GM18502 (cell line): ENCODE measurements around the gene OIP5.
"Not testable (repeated sequence)": the region's sequence is repeated elsewhere in the genome, so short reads cannot be mapped to it uniquely, and the experiment has no call there.

Source experiments
- ATAC-seq: cut with Tn5 transposase; IDR thresholded peaks from one replicate; pipeline ENCODE4 v1.9.1; 2021; ENCODE audit warnings: mild to moderate bottlenecking; ENCODE audit not compliant: unreplicated experiment, poor library complexity

The OIP5 gene

DNA sequence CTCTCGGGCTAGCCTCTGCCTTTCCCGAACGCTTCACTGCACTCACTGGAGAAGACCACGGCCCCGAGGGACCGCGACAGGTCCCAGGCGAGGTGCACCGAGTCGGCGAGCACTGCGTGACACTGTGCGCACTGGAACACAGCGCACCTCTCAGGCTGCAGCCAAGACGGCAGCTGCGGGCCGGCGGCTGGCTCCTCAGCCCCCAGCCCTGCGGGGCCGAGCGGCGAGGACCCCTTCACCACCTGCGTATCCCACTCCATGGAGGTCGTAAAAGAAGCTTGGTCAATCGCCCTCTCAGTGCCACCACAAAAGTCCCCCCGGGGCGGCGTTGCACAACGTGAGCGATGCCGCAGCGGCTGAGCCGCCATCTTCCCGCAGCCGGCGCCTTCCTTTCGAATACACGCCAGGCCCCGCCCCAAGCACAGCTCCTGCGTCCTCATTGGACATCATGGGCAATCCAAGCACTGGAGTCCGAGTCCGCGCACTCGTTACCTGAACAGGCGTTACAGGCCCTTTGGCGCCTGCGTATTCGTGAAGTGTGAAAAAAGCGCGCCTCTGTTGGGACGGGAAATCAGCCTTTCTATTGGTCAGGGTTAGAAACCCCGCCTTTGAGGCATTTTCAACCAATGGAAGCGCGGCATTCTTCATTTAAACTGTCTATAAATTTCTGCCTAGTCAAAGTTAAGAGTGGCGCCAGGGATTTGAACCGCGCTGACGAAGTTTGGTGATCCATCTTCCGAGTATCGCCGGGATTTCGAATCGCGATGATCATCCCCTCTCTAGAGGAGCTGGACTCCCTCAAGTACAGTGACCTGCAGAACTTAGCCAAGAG, at the start of gene OIP5, which contains the start of gene NUSAP1:
TSS of gene OIP5 (minus strand) at position 398 of the 832 bp plus-strand sequence. CDS start at position 368, 30 bp downstream.
TSS of gene NUSAP1 (plus strand) at position 688 of the 832 bp plus-strand sequence. CDS start at position 765, 77 bp downstream.
- peak; percentile 93 for ATAC-seq

DNA sequence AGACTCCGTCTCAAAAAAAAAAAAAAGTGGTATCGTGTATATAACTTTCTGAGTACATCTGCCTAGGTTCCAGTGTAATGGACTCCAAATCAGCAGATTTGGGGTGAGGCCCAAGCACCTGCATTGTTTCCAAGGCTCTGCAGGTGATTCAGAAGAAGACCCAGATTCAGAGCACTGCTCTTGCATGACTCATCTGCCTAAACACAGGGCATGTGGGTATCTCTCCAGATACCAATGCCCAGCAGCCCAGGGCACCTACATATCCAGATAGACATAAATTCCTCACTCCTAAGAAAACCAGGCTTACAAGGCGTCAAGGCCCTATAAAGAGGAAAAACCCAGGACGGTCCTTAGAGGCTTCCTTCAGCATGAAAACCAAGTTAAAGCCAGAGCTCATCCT, 45.6 kb upstream of the OIP5 start:
- no peak for ATAC-seq

DNA sequence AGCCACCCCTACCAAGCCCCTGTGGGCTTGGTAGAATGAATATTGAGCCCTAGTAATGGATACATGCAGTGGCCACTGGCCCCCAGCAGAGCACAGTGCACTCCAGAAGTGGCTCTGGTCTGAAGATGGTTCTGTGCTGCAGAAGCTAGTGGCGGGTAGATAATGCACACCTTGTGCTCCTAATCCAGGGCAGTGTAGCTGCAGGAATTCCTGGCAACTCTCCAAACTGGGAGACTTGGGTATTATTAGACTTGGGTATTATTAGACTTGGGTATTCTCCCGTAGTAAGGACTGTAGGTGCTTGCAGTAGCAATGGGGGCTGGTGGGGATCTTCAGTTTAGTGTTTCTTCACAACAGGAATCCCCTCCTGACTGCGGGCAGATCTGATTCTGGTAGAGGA, 35.0 kb upstream of the OIP5 start:
- no peak for ATAC-seq

DNA sequence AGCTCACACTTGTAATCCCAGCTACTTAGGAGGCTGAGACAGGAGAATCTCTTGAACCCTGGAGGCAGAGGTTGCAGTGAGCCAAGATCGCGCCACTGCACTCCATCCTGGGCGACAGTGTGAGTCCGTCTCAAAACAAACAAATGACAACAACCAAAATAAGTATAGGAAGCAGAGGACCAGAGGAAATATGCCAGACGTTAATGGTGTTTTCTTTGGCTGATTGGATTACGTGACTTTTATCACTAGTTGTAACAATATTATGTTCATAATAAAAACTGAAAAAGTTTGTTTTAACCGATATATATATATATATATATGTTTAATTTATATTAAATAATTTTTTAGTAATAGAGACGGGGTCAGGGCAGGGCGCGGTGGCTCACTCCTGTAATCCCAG, 22.0 kb upstream of the OIP5 start:
- no peak for ATAC-seq

DNA sequence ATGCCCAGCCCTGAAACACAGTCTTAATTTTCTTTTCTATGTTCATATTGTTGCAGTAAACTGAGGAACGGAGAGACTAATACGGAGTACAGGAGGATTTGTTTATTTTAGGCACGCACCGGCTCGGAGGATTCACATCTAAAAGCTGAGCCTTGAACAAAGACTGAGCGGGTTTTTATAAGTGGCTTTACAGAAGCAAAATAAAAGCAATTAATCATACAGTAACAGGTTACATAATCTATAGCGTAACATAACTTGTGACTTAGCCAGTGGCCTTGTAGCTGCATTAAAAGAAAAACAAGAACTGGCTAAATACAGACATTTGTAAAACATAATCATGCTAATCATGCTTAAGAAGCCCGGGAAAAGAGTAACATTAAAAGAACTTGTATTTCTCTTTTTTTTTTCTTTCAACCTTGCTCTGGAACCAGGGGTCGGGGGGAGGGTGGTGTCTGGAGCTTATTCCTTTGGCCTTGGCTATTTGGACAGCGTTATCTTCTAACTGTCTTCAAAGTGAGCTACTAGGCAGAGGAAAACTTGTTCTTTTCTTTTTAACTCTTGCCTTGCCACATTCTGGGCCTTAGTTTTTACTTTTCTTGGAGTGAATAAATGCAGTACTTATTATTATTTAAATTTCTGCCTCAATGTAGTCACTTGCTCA, 17.8 kb upstream of the OIP5 start:
- ATAC-seq, result no peak

DNA sequence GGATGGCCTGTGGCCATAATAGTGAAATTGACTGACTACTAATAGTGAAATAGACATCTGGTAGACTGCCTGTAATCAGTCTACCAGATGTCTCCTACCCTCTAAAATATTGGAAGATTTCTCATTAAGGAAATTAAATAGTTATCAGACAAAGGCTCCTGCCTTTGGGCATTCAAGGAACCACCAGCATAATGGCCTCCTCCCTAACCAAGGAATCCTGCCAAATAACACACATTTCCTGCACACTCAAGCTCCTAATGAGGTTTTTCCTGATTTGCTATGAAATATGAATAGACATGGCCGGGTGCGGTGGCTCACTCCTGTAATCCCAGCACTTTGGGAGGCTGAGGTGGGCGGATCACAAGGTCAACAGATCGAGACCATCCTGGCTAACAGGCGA, 14.8 kb upstream of the OIP5 start:
- no peak for ATAC-seq

DNA sequence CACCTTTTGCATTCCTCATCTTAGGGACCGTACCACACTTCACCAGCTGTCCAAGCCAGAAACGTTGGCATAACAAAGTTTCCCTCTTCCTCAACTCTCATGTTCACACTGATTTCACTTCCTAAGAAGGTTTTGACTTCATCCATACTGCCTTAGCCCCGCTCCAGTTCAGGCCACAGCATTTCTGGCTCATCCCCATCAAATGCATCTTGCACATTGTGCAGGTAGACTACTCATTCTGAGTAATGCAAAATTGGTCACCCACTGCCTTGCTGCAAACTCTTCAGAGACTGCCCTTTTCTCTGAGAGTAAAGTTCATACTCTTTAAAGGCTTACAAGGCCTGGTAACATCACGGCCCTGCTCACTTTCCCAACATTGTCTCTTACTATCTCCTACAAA, 9.1 kb upstream of the OIP5 start:
- no peak for ATAC-seq

DNA sequence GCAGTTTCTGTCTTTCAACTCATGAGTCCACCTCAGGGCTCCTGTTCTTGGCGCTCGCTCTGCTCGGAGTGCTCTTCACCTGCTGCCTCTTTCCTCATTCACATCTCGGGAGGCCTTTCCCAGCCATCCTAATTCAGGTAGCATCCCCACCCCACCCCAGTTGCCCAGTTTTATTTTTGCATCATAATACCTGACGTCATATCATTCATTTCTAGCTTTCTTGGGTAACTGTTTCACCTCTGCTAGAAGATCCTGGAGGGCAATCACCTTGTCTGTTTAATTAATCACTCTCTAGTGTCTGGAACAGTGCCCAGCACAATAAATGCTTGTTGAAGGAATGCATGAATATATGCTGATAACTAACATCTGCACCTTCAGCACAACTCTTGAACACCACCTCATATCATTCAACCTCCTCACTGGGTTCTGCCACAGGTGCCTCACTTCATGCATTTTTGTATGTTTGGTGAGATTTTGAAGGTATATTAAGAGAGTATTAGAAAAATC, 7.9 kb upstream of the OIP5 start:
- no peak for ATAC-seq

DNA sequence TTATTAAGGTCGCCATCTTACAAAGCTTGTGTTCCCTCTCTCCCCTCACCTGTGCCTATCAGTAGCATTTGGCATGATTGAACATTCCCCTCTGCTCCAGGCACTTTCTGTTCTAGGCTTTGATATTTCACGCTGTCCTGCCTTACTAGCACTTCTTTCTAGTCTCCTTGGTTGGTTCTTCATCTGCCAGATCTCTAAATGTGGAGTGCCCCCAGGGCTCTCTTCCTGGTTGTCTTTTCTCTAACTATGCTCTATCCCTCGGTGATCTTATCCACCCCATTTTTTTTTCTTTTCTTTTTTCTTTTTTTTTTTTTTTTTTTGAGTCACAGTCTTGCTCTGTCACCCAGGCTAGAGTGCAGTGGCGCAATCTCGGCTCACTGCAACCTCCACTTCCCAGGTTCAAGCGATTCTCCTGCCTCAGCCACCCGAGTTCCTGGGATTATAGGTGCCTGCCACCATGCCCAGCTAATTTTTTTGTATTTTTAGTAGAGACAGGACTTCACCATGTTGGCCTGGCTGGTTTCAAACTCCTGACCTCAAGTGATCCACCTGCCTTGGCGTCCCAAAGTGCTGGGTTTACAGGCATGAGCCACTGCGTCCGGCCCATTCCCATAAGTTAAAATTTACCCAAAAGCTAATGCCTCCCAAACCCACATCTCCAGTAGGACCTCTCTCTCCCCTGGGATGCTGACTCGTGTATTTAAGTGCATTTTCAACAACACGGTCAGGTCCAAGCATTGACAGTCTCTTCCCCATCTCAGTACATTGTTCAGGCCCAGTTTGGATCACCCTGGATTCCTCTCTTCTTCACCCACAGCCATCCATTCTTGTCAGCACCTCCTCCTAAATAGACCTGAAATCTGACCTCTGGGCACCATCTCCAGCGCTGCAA, 5.5 kb upstream of the OIP5 start:
- no peak for ATAC-seq

DNA sequence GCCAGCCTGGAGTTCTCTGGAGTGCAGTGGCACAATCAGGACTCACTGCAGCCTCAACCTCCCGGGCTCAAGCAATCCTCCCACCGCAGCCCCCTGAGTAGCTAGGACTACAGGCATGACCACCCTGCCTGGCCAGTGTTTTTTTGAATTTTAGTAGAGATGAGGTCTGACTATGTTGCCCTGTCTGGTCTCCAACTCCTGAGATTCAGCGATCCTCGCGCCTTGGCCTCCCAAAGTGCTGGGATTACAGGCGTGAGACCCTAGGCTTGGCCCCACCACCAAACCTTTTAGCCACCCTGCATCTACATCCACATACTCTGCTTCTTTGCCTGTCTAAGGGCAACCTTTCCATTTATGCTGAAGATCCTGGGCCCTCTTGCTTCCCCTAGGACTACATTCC, 4.7 kb upstream of the OIP5 start:
- no peak for ATAC-seq

DNA sequence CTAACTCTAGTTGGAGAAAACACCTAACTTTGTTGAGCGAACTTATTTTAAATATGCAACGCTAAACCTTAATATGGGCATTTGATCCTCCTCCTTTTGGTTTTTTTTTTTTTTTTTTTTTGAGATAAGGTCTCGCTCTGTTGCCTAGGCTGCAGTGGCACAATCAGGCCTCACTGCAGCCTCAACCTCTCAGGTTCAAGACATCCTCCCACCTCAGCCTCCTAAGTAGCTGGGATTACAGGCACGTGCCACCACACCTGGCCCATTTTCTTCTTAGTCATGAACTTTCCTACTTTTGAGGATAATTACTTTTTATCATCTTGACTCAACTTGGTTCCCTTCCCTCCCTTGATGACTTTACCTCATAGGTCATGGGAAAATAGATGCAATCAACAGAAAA, 4.2 kb upstream of the OIP5 start:
- ATAC-seq, result no peak

DNA sequence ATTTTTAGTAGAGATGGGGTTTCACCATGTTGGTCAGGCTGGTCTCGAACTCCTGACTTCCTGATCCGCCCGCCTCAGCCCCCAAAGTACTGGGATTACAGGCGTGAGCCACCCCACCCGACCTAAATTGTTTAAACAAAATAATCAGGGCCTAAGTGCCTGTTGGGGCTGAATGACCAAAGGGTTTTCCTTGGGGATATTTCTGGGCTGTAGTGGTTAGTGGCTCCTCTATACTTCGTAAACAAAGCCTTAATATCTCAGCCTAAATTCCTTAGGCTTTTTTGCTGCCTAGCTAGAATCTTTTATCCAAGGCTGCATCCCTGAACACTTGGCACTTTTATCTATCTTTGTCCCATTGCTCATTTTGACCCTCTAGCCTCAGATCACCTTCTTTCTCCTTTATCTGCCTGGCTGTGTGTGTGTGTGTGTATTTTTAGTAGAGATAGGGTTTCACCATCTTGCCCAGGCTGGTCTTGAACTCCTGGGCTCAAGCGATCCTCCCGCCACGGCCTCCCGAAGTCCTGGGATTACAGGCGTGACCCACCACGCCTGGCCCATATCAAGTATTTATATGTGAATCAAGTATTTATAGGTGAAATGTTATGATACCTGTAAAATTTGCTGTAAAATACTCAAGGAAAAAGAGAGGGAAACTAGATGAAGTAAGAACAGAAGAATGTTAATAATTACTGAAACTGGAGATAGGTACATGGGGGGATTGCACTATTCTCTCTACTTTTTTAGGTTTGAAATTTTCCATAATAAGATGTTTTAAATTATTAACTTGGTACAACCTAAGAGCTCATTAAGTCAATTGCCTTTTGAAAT, 2.1 kb upstream of the OIP5 start:
- ATAC-seq, result no peak

DNA sequence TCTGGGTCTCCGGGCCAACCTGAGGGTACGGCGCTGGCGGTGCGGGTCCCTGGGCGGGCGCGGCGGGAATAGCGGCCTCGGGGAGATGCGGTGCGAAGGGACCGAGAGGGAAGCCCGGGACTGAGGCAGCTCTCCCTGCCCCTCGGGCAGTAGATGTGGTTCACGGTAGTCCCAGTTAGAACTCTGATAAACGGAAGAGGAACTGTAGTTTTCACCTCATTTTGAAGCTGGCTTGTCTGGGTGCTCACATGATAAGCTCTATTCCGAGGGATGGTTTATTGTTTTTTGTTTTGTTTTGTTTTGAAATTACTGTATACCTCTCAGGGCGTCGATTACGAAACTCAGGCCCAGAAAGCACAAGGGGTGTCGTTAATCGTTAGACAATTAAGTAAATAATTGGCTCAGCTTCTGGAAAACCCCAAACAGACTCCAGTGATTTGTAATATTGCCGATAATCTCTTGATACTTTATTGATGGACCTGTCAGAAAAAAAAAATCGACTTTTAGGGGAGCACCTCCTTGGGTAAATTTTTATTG, 703 bp upstream of the OIP5 start:
- no peak for ATAC-seq

DNA sequence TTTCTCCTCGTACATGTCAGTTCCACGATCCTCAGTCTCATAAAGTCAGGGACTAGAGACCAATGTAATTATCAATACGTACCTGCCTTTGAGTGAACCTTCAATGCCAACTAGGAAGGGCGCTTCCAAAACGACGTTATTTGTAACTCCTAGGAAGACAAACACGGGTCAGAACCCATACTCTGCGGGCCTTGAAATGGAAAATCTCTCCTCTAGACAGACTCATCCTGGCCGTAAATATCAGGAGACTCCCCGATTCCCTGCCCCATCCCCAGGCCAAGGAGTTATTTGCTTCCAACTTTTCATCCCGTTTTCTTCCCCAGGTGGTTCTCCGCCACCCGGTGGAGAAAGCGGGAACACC, 578 bp downstream of the OIP5 start:
- ATAC-seq, result no peak

DNA sequence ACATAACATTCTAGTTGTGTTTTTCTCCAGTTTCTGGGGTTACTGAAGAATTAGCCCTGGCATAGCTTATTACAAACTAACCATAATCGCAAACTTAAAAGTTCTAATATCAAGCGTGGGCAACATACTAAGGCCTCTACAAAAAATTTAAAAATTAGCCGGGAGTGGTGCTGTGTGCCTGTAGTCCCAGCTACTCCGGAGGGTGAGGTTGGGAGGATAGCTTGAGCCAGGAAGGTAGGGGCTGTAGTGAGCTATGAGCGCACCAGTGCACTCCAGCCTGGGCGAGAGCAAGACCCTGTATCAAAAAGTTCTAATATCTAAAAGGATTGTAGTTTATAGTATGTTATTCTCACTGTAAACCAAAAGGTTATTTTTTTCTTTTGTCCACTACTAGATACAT, 1.1 kb downstream of the OIP5 start:
- no peak for ATAC-seq

DNA sequence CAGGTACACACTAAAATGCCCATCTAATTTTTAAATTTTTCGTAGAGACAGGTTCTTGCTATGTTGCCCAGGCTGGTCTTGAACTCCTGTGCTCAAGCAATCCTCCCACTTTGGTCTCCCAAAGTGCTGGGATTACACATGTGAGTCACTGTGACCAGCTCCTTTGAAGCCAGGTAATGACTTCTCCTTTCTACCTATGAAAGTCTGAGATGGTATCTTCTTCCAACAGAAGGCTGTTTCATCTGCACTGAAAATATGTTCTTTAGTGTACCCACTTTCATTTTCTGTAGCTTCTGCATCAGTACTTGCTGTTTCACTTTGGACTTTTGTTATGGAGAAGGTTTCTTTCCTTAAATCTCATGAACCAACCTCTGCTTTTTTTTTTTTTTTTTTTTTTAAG, 8.8 kb downstream of the OIP5 start:
- no peak for ATAC-seq

DNA sequence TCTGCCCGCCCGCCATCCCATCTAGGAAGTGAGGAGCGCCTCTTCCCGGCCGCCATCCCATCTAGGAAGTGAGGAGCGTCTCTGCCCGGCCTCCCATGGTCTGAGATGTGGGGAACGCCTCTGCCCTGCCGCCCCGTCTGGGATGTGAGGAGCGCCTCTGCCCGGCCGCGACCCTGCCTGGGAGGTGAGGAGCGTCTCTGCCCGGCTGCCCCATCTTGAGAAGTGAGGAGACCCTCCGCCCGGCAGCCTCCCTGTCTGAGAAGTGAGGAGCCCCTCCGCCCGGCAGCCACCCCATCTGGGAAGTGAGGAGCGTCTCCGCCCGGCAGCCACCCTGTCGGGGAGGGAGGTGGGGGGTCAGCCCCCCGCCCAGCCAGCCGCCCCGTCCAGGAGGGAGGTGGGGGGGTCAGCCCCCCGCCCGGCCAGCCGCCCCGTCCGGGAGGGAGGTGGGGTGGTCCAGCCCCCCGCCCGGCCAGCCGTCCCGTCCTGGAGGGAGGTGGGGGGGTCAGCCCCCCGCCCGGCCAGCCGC, 11.5 kb downstream of the OIP5 start:
- ATAC-seq, result not testable (repeated sequence)

DNA sequence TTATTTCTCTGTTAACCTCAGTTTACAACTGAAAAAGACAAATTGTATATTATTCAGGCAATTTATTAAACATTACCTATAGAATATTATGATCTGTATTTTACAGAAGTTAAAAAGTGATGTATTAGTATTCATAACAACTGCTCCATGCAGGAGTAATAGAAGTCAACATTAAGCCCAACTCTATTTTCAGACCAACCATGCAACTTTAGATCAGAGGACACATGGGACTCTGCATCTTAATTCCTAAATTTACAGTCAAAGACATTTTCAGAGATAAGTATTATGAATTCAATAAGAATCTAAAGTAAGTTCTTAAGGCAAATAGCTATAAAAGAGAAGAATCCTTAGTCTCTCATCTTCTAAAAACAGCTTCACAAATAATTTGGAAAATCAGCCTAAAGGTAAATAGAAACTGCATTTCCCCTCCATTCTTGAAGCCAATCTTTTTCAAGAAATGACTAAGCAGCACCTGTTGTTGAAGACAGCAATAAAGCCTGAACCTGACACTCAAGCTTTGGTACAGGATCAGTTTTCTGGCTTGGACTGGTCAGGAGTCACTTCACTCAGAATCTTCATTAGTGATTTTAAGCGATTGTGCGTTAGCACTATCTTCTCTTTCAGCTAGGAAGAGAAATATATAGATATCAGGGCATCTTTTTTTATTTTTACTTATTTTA, 23.0 kb downstream of the OIP5 start:
- ATAC-seq, result no peak

DNA sequence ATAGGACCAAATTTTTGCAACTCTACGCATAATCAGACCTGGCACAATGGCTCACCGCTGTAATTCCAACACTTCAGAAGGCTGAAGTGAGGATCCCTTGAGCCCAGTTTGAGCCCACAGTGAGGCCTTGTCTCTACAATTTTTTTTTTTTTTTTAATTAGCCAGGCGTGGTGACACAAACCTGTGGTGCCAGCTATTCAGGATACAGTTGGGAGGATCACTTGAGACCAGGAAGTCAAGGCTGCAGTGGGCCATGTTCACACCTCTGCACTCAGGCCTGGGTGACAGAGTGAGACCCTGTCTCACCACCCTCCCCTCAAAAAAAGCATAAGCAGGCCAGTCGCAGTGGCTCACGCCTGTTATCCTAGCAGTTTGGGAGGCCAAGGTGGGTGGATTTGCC, 24.7 kb downstream of the OIP5 start:
- ATAC-seq, result no peak
